SU-DHL-6 (cell line): ENCODE data around the gene TLR1.

ENCODE experiments used
- H2AFZ ChIP-seq: fragments of 200-600 bp; sonication (generic); 2 replicates; pipeline ENCODE4 v1.6.1; 2014; ENCODE audit warnings: low read depth, mild to moderate bottlenecking, moderate library complexity, mixed read lengths, antibody characterized with exemption, low read length; ENCODE audit not compliant: severe bottlenecking
- H3F3A ChIP-seq: fragments of 200-600 bp; shearing (Covaris generic); 2 replicates; pipeline ENCODE4 v1.6.0; 2016; ENCODE audit warnings: antibody characterized with exemption, mild to moderate bottlenecking; ENCODE audit not compliant: insufficient read depth
- H3K27ac ChIP-seq: fragments of 200-600 bp; sonication (generic); 2 replicates; pipeline ENCODE4 v1.5.1; 2016; ENCODE audit warnings: low read depth, mild to moderate bottlenecking, low read length, moderate library complexity, mixed read lengths
- H3K27me3 ChIP-seq: fragments of 200-600 bp; sonication (generic), shearing (Covaris generic); 2 replicates; pipeline ENCODE4 v1.6.0; 2014; ENCODE audit warnings: mild to moderate bottlenecking, low read length
- H3K36me3 ChIP-seq: fragments of 200-600 bp; sonication (generic); 2 replicates; pipeline ENCODE4 v1.6.1; 2014; ENCODE audit warnings: mild to moderate bottlenecking, low read length, mixed read lengths
- H3K4me2 ChIP-seq: fragments of 300-600, 200-600 bp; shearing (Covaris generic), sonication (generic); 2 replicates; pipeline ENCODE4 v1.6.0; 2014; ENCODE audit warnings: low read length, low read depth, mild to moderate bottlenecking; ENCODE audit not compliant: poor library complexity, severe bottlenecking
- H3K4me3 ChIP-seq: fragments of 200-600 bp; sonication (generic); 2 replicates; pipeline ENCODE4 v1.5.1; 2014; ENCODE audit warnings: antibody characterized with exemption, low read length, mild to moderate bottlenecking, mixed read lengths; ENCODE audit not compliant: insufficient read depth, poor library complexity, severe bottlenecking
- H3K79me2 ChIP-seq: fragments of 200-600 bp; sonication (generic); 2 replicates; pipeline ENCODE4 v1.6.1; 2014; ENCODE audit warnings: mild to moderate bottlenecking, low read length, moderate library complexity; ENCODE audit not compliant: insufficient read depth
- H3K9ac ChIP-seq: fragments of 200-600 bp; sonication (generic); 2 replicates; pipeline ENCODE4 v1.7.0; 2014; ENCODE audit warnings: mild to moderate bottlenecking, low read length
- H3K9me2 ChIP-seq: fragments of 200-600 bp; sonication (generic); replicated peaks from 2 replicates; pipeline ENCODE4 v1.6.1; 2014; ENCODE audit warnings: low read length; ENCODE audit not compliant: insufficient read depth
- H3K9me3 ChIP-seq: fragments of 200-600 bp; sonication (generic); 2 replicates; pipeline ENCODE4 v1.6.1; 2014; ENCODE audit warnings: low read length, mixed read lengths; ENCODE audit not compliant: insufficient read depth
- H4K20me1 ChIP-seq: fragments of 200-600 bp; sonication (generic); 2 replicates; pipeline ENCODE4 v1.6.1; 2014; ENCODE audit warnings: low read depth, mild to moderate bottlenecking, antibody characterized with exemption, low read length, moderate library complexity, mixed read lengths
- CTCF ChIP-seq: fragments of 200-600 bp; sonication (generic); IDR thresholded peaks from one replicate; pipeline ENCODE4 v1.5.1; 2017; ENCODE audit warnings: antibody characterized with exemption, mild to moderate bottlenecking, low read length, moderate library complexity; ENCODE audit not compliant: insufficient read depth, poor library complexity, severe bottlenecking
- EZH2phosphoT487 ChIP-seq: fragments of 200-600 bp; sonication (generic), shearing (Covaris generic); conservative IDR thresholded peaks from 2 replicates; pipeline ENCODE4 v1.6.1; 2018; ENCODE audit warnings: mild to moderate bottlenecking, antibody characterized with exemption, low read length, moderate library complexity, mixed read lengths

The TLR1 gene

GRCh38 chr4:38749336-38749735 lies 55.3 kb downstream of the TLR1 start:
- H3K36me3 ChIP-seq: no peaks in the 10 kb centered on the region
- no peaks in the 10 kb centered on the region for H3K79me2 ChIP-seq
- H3K9ac ChIP-seq: no peak overlapping the region
- no peak for TF ChIP-seq CTCF
- no peak for TF ChIP-seq EZH2phosphoT487
- H3K4me3 ChIP-seq: no peak overlapping the region
- H3K27me3 ChIP-seq: no peaks in the 10 kb centered on the region
- peaks cover 21% of the 10 kb centered on the region; the same call in 1 of the 2 replicates for H3K9me3 ChIP-seq
- no peak overlapping the region for H3K4me2 ChIP-seq
- H3F3A ChIP-seq: no peaks in the 10 kb centered on the region
- H3K9me2 ChIP-seq: no peaks in the 10 kb centered on the region
- H2AFZ ChIP-seq: no peak overlapping the region
- H3K27ac ChIP-seq: no peak overlapping the region
- no peaks in the 10 kb centered on the region for H4K20me1 ChIP-seq

- H3K36me3 ChIP-seq: no peaks in the 10 kb centered on the region
- H3K9me3 ChIP-seq: peaks cover 21% of the 10 kb centered on the region; the same call in 1 of the 2 replicates
- H3K9me2 ChIP-seq: no peaks in the 10 kb centered on the region
- H3K9ac ChIP-seq: no peak overlapping the region
- no peak for TF ChIP-seq CTCF
- no peak for TF ChIP-seq EZH2phosphoT487
- no peak overlapping the region for H2AFZ ChIP-seq
- H4K20me1 ChIP-seq: no peaks in the 10 kb centered on the region
- no peak overlapping the region for H3K4me3 ChIP-seq
- H3K27ac ChIP-seq: no peak overlapping the region
- H3K4me2 ChIP-seq: no peak overlapping the region
- H3F3A ChIP-seq: no peaks in the 10 kb centered on the region
- H3K27me3 ChIP-seq: no peaks in the 10 kb centered on the region
- H3K79me2 ChIP-seq: no peaks in the 10 kb centered on the region
These were observed 57.0 kb downstream of the TLR1 start for GRCh38 chr4:38747629-38748028.
